ENCODE measurements around the gene IFNLR1.

- TF ChIP-seq MAX (IDR thresholded peaks at IDR 0.05) (no peak), ATF3 (IDR thresholded peaks at IDR 0.05; ENCODE audit: insufficient read depth, low read depth, low read length) (no peak), POLR2AphosphoS5 (IDR thresholded peaks at IDR 0.05; ENCODE audit: low read depth, low read length) (no peak), EZH2 (IDR thresholded peaks at IDR 0.05; ENCODE audit: low read depth, low read length, severe bottlenecking) (no peak), RNF2 (IDR thresholded peaks at IDR 0.05; ENCODE audit: borderline replicate concordance, low read depth, low read length, missing control alignments, poor library complexity, severe bottlenecking) (no peak), TAF1 (IDR thresholded peaks at IDR 0.05; ENCODE audit: low read depth, low read length) (no peak), ZNF274 (IDR thresholded peaks at IDR 0.05; ENCODE audit: borderline replicate concordance, extremely low read depth, low read length) (no peak)
Measured at GRCh38 chr1:24209097-24209496, 22.0 kb upstream of the IFNLR1 start.

Data from H1 (cell line).